GM12873 (cell line): Measurements from ENCODE around the gene CCDC138.

Source experiments
- CTCF ChIP-seq: IDR thresholded peaks from 2 replicates; pipeline ENCODE4 v1.5.1; 2012; ENCODE audit warnings: low read depth, mild to moderate bottlenecking, moderate library complexity, low read length, control low read depth; ENCODE audit not compliant: insufficient read depth; ENCODE audit errors: missing control alignments

Gene CCDC138

GRCh38 chr2:108854484-108854883 is 67.9 kb downstream of the CCDC138 start:
- no peak for TF ChIP-seq CTCF

- no peak for TF ChIP-seq CTCF
Observed at GRCh38 chr2:108855194-108855593, 68.6 kb downstream of the CCDC138 start.

- no peak for TF ChIP-seq CTCF
Observed at GRCh38 chr2:108858894-108859293, 72.3 kb downstream of the CCDC138 start.

- TF ChIP-seq CTCF: no peak
Observed at GRCh38 chr2:108866041-108866440, 79.5 kb downstream of the CCDC138 start.

- no peak for TF ChIP-seq CTCF
Observed at GRCh38 chr2:108868911-108869310, 82.3 kb downstream of the CCDC138 start.

GRCh38 chr2:108869542-108869941 is 83.0 kb downstream of the CCDC138 start:
- TF ChIP-seq CTCF: no peak

- no peak for TF ChIP-seq CTCF
Observed at GRCh38 chr2:108870069-108870644, 83.6 kb downstream of the CCDC138 start.
